ENCODE results near the gene COL4A1.

Gene COL4A1

GRCh38 chr13:110179857-110180147 is 127.2 kb downstream of the COL4A1 start:
- Histone ChIP-seq H3K27ac (replicated peaks) (no peak overlapping the region), H3K4me3 (replicated peaks; ENCODE audit: insufficient read depth, low read length) (no peak overlapping the region), H3K27me3 (ENCODE audit: insufficient read depth, poor library complexity, severe bottlenecking) (no peaks in the 10 kb centered on the region)
- TF ChIP-seq, protein P1, sequence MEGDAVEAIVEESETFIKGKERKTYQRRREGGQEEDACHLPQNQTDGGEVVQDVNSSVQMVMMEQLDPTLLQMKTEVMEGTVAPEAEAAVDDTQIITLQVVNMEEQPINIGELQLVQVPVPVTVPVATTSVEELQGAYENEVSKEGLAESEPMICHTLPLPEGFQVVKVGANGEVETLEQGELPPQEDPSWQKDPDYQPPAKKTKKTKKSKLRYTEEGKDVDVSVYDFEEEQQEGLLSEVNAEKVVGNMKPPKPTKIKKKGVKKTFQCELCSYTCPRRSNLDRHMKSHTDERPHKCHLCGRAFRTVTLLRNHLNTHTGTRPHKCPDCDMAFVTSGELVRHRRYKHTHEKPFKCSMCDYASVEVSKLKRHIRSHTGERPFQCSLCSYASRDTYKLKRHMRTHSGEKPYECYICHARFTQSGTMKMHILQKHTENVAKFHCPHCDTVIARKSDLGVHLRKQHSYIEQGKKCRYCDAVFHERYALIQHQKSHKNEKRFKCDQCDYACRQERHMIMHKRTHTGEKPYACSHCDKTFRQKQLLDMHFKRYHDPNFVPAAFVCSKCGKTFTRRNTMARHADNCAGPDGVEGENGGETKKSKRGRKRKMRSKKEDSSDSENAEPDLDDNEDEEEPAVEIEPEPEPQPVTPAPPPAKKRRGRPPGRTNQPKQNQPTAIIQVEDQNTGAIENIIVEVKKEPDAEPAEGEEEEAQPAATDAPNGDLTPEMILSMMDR (IDR thresholded peaks at IDR 0.05; ENCODE audit: insufficient read depth, low read length), result no peak
- TF ChIP-seq, protein P2, sequence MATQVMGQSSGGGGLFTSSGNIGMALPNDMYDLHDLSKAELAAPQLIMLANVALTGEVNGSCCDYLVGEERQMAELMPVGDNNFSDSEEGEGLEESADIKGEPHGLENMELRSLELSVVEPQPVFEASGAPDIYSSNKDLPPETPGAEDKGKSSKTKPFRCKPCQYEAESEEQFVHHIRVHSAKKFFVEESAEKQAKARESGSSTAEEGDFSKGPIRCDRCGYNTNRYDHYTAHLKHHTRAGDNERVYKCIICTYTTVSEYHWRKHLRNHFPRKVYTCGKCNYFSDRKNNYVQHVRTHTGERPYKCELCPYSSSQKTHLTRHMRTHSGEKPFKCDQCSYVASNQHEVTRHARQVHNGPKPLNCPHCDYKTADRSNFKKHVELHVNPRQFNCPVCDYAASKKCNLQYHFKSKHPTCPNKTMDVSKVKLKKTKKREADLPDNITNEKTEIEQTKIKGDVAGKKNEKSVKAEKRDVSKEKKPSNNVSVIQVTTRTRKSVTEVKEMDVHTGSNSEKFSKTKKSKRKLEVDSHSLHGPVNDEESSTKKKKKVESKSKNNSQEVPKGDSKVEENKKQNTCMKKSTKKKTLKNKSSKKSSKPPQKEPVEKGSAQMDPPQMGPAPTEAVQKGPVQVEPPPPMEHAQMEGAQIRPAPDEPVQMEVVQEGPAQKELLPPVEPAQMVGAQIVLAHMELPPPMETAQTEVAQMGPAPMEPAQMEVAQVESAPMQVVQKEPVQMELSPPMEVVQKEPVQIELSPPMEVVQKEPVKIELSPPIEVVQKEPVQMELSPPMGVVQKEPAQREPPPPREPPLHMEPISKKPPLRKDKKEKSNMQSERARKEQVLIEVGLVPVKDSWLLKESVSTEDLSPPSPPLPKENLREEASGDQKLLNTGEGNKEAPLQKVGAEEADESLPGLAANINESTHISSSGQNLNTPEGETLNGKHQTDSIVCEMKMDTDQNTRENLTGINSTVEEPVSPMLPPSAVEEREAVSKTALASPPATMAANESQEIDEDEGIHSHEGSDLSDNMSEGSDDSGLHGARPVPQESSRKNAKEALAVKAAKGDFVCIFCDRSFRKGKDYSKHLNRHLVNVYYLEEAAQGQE (IDR thresholded peaks at IDR 0.05; ENCODE audit: insufficient replicate concordance, low read depth), result no peak
- TF ChIP-seq POLR2AphosphoS5 (IDR thresholded peaks at IDR 0.05; ENCODE audit: low read depth), result no peak
- TF ChIP-seq GABPA (IDR thresholded peaks at IDR 0.05; ENCODE audit: low read depth), result no peak
- no peak for TF ChIP-seq SPI1 (IDR thresholded peaks at IDR 0.05; ENCODE audit: borderline replicate concordance, low read depth)
- DNase-seq (ENCODE audit: low read depth in 1 of 2, low spot score in 1 of 2), result no peak

DNA sequence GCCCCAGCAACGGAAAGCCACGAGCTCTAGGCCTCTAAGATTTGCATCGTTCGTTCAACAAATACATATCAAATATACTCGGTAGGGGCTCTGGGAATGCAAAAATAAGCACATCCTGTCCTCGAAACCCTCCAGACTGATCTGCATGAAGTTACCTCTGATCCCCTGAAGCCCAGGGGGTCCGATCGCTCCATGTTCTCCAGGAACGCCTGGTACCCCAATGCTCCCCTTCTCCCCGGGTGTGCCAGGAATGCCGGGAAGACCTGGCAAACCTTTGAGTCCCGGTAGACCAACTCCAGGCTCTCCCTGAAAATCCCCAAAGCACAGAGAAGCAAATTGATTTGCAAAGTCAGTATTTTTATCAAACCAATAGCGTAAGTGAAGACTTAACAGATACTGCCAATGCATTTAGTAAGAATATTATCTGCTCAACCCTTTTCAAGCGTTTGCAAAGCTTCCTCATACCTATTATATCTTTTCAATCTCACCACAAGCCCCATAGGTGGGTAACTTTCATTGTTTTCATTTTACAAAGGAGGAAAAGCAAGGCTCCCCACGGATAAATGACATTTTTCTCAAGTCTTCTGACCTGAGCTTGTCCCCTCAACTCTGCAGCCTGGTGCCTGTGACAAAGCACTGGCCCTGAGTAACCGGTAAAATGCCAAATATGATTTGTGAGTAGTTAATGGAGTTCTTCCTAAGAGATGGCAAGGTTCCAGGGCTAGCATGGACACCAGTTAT is 127.7 kb downstream of the COL4A1 start:
- Histone ChIP-seq H3K27me3 (ENCODE audit: insufficient read depth, poor library complexity, severe bottlenecking) (no peaks in the 10 kb centered on the region), H3K4me3 (replicated peaks; ENCODE audit: insufficient read depth, low read length) (no peak overlapping the region), H3K27ac (replicated peaks) (no peak overlapping the region)
- DNase-seq (ENCODE audit: low read depth in 1 of 2, low spot score in 1 of 2), result no peak
- TF ChIP-seq, protein P1 (IDR thresholded peaks at IDR 0.05; ENCODE audit: insufficient read depth, low read length), result no peak
- TF ChIP-seq, protein P2 (IDR thresholded peaks at IDR 0.05; ENCODE audit: insufficient replicate concordance, low read depth), result no peak
- no peak for TF ChIP-seq POLR2AphosphoS5 (IDR thresholded peaks at IDR 0.05; ENCODE audit: low read depth)
- TF ChIP-seq SPI1 (IDR thresholded peaks at IDR 0.05; ENCODE audit: borderline replicate concordance, low read depth), result no peak
- no peak for TF ChIP-seq GABPA (IDR thresholded peaks at IDR 0.05; ENCODE audit: low read depth)

DNA sequence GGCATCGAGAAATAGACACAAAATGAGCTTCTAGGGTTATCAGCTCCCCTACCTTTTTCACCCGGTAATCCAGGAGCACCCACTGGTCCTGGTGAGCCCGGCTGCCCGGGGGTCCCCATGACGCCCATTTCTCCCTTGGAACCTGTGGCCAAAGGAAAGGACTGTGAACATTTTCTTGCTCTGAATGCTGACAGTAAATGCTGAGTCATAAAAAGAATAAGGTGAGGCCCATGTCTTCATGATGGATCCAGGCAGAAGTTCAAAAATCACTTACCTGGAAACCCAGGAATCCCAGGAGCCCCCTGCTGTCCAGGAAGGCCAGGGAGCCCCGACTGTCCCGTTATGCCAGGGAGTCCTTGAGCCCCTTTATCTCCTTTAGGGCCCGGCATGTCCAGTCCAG is 129.2 kb downstream of the COL4A1 start:
- DNase-seq (ENCODE audit: low read depth in 1 of 2, low spot score in 1 of 2), result no peak
- TF ChIP-seq, protein P1 (IDR thresholded peaks at IDR 0.05; ENCODE audit: insufficient read depth, low read length), result no peak
- TF ChIP-seq SPI1 (IDR thresholded peaks at IDR 0.05; ENCODE audit: borderline replicate concordance, low read depth), result no peak
- no peak for TF ChIP-seq GABPA (IDR thresholded peaks at IDR 0.05; ENCODE audit: low read depth)

DNA sequence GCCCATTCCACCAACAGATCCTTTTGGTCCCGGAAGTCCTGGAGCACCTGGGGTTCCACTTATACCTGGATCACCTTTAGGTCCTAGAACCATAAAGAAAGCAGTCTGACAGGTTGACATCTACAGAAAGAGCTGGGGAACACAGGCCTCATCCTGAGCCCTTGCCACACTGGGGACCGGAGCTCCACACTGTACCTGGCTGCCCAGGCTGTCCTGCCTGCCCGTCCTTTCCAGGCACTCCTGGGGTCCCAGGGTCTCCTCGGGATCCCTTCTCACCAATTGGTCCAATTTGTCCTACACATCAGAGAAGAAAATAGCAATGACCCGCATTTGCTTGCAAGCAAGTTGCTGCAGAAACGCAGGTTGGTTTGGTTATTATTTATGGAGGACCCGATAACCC is 130.5 kb downstream of the COL4A1 start:
- no peak overlapping the region for H3K4me3 ChIP-seq (replicated peaks; ENCODE audit: insufficient read depth, low read length)
- H3K27me3 ChIP-seq (ENCODE audit: insufficient read depth, poor library complexity, severe bottlenecking), result no peaks in the 10 kb centered on the region
- H3K27ac ChIP-seq (replicated peaks), result no peak overlapping the region
- DNase-seq (ENCODE audit: low read depth in 1 of 2, low spot score in 1 of 2), result no peak
- TF ChIP-seq SPI1 (IDR thresholded peaks at IDR 0.05; ENCODE audit: borderline replicate concordance, low read depth) (no peak), GABPA (IDR thresholded peaks at IDR 0.05; ENCODE audit: low read depth) (no peak), POLR2AphosphoS5 (IDR thresholded peaks at IDR 0.05; ENCODE audit: low read depth) (no peak)
- TF ChIP-seq, protein P1 (IDR thresholded peaks at IDR 0.05; ENCODE audit: insufficient read depth, low read length), result no peak
- TF ChIP-seq, protein P2 (IDR thresholded peaks at IDR 0.05; ENCODE audit: insufficient replicate concordance, low read depth), result no peak

More for the DNA sequence above, 129.2 kb downstream of the COL4A1 start:
- Histone ChIP-seq H3K27me3 (ENCODE audit: insufficient read depth, poor library complexity, severe bottlenecking) (no peaks in the 10 kb centered on the region), H3K27ac (replicated peaks) (no peak overlapping the region), H3K4me3 (replicated peaks; ENCODE audit: insufficient read depth, low read length) (no peak overlapping the region)
